Spinal cord (tissue), 10 donors: ENCODE data around the gene USPL1. TPM values are rescaled to one million over a fixed set of nuclear protein-coding genes. Genes with fewer than 3 reads are reported as not detected.

Experiments
- DNase-seq, 6 donors: peaks; one replicate each; pipeline versions ENCODE4 v3.0.0 to v3.0.0-alpha.2; 2013 to 2015; ENCODE audit warnings: low spot score in 6 of 6, low read depth in 4 of 6
- H3K27ac ChIP-seq: one replicate; pipeline ENCODE4 v1.5.1; 2013; ENCODE audit warnings: low read depth, low read length, control low read depth
- H3K27me3 ChIP-seq: one replicate; pipeline ENCODE4 v1.6.1; 2013; ENCODE audit warnings: low read length; ENCODE audit not compliant: control insufficient read depth, insufficient read depth
- H3K36me3 ChIP-seq: one replicate; pipeline ENCODE4 v1.6.1; 2013; ENCODE audit warnings: low read length; ENCODE audit not compliant: control insufficient read depth, insufficient read depth
- H3K4me1 ChIP-seq: one replicate; pipeline ENCODE4 v1.6.1; 2013; ENCODE audit warnings: low read length; ENCODE audit not compliant: control insufficient read depth, insufficient read depth
- H3K4me3 ChIP-seq: one replicate; pipeline ENCODE4 v1.5.1; 2013; ENCODE audit warnings: low read depth, low read length, control low read depth
- H3K9me3 ChIP-seq: one replicate; pipeline ENCODE4 v1.6.1; 2013; ENCODE audit warnings: low read length; ENCODE audit not compliant: control insufficient read depth, insufficient read depth
- WGBS: methylation state at CpG from one replicate; pipeline ENCODE4 v1.1.5; 2013; ENCODE audit warnings: missing lambda C conversion rate; ENCODE audit not compliant: insufficient coverage; 5-methylcytosine and 5-hydroxymethylcytosine counted together
- polyA plus RNA-seq, 2 donors: library from polyadenylated mRNA; unstranded; fragments of 120-200 nt; gene quantifications; one replicate each; pipeline ENCODE4 v1.2.1, GENCODE V29; 2013; ENCODE audit not compliant: insufficient read length in 2 of 2
- total RNA-seq, 2 donors: library from RNA; depleted of rRNA in 1 of 2; stranded (reverse); fragments of 120-200 nt in 1 of 2; fragments of >200 nt in 1 of 2; gene quantifications; one replicate each; pipeline versions ENCODE4 v1.2.3 to v1.2.4, GENCODE V29; 2013 to 2014
- donor health status: healthy.

USPL1 gene
- total and polyA plus RNA-seq, 4 donors, result 19.7 to 31.1 (median 22.5) TPM

DNA sequence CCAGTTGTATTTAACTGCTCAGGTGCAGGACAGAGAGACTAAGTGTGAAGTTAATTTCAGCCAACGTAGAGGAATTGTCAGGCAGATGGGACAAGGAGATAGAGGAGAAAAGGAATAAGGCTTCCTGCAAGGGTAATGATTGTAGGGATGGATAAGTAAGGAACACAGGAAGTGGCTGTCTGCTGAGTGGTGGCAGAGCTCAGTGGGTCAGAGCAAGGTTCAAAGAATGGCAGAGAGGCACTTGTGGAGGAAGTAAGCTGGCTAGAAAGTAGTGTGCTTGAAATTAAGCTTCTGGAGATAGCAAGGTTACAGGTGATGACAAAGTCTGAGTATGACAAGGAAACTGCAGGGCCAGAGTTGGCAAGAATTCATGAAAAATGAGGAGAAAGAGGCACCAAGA is 47.9 kb downstream of the USPL1 start:
- H3K27me3 ChIP-seq, result no peaks in the 10 kb centered on the region
- 50% methylated on average over 1 of the region's 1 CpG for WGBS
- no peak overlapping the region for H3K4me3 ChIP-seq
- no peaks in the 10 kb centered on the region for H3K4me1 ChIP-seq
- H3K36me3 ChIP-seq, result no peaks in the 10 kb centered on the region
- H3K27ac ChIP-seq, result no peak overlapping the region
- no peaks in the 10 kb centered on the region for H3K9me3 ChIP-seq
- no peak for DNase-seq

DNA sequence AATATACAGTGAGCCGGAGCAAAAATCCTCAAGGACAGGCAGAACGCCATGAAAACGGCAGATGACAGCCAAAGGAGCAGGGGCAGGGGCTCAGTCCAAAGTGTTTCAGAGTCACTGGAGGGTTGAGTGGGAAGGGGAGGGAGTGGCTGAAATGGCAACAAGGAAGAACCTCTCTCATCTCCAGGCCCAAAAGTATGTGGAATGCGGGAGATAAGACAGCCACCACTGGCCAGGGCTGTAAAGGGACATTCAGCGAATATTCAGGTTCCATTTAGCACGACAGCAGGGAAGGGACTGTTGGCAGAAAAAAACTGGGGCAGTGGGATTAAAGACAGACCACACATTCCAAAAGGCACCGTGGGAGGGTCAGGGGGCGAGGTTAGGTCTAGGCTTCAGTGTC is 48.4 kb downstream of the USPL1 start:
- 73% methylated on average over 7 of the region's 8 CpGs for WGBS
- Histone ChIP-seq H3K4me3 (no peak overlapping the region), H3K4me1 (no peaks in the 10 kb centered on the region), H3K27ac (no peak overlapping the region), H3K9me3 (no peaks in the 10 kb centered on the region), H3K36me3 (no peaks in the 10 kb centered on the region), H3K27me3 (no peaks in the 10 kb centered on the region)
- DNase-seq, result no peak

DNA sequence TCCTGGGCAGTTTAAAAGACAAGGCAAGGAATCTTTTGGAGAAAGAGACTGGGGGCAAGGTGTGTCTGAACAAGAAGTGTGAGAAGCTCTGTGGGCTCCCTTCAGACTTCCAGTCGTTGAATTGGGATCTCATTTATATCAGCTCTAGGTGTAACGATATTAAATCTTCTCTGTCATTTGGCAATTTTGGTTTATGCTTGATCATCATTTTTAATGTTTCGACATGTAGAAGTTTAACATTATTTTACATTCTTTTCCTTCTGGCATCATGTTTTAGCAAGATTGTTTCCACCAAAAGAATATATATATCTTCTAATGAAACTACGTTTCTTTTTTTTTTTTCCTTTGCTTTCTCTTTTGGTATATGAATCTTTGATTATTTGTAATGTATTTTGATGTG is 49.3 kb downstream of the USPL1 start:
- Histone ChIP-seq H3K9me3 (no peaks in the 10 kb centered on the region), H3K27ac (no peak overlapping the region), H3K4me1 (no peaks in the 10 kb centered on the region), H3K36me3 (no peaks in the 10 kb centered on the region), H3K27me3 (no peaks in the 10 kb centered on the region), H3K4me3 (no peak overlapping the region)
- no CpG with 5 or more reads among the region's 4 CpGs for WGBS
- no peak for DNase-seq

DNA sequence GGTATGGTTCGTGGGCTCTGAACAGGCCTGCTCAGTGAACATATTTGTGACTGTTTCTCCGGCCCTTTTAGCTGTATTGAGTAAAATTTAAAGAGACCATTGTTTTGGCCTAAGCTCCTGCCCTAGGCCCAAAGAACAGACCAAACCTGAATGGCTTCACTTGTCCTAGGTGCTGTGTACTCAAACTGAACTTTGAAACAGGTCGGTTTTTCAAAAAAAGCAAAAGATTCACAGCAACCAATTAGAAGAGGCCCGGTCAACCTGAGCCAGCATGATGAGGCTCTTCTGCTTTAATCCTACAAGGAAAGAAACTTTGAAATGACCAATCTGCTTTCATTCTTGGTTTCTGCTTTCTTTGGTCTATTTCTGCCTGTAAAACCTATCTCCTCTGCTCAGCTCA is 50.6 kb downstream of the USPL1 start:
- no peaks in the 10 kb centered on the region for H3K36me3 ChIP-seq
- 75% methylated on average over 2 of the region's 4 CpGs for WGBS
- no peaks in the 10 kb centered on the region for H3K4me1 ChIP-seq
- H3K27me3 ChIP-seq, result no peaks in the 10 kb centered on the region
- no peak overlapping the region for H3K27ac ChIP-seq
- no peak overlapping the region for H3K4me3 ChIP-seq
- H3K9me3 ChIP-seq, result no peaks in the 10 kb centered on the region
- DNase-seq, result no peak

DNA sequence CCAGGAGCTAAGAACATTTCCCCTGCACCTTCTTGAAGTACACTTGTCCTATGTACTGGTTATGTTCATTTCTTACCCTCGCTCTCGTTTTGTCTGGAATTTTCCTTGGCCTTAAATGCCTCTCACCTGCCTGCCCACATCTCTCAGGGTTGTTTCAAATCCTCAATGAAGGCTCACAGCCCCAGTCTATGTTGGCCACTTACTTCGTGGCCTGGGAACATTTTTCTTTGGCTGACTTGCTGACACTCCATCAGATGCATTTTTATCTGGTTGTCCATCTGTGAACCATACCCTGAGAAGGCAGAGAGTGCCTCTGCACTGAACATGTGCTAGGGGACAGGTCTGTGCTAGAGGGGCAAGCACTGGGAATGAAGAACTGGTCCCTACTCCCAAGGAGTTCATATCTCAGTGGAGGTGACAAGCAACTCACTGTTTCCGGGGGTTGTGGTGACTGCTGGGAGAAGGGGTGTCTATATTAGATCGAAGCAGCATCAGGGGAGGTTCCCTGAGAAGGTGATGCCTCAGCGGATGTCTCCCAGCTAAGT is 53.6 kb downstream of the USPL1 start:
- Histone ChIP-seq H3K9me3 (no peaks in the 10 kb centered on the region), H3K4me3 (no peak overlapping the region), H3K27ac (no peak overlapping the region), H3K36me3 (no peaks in the 10 kb centered on the region), H3K4me1 (no peaks in the 10 kb centered on the region), H3K27me3 (no peaks in the 10 kb centered on the region)
- no peak for DNase-seq
- WGBS, result 97% methylated on average over 6 of the region's 6 CpGs

DNA sequence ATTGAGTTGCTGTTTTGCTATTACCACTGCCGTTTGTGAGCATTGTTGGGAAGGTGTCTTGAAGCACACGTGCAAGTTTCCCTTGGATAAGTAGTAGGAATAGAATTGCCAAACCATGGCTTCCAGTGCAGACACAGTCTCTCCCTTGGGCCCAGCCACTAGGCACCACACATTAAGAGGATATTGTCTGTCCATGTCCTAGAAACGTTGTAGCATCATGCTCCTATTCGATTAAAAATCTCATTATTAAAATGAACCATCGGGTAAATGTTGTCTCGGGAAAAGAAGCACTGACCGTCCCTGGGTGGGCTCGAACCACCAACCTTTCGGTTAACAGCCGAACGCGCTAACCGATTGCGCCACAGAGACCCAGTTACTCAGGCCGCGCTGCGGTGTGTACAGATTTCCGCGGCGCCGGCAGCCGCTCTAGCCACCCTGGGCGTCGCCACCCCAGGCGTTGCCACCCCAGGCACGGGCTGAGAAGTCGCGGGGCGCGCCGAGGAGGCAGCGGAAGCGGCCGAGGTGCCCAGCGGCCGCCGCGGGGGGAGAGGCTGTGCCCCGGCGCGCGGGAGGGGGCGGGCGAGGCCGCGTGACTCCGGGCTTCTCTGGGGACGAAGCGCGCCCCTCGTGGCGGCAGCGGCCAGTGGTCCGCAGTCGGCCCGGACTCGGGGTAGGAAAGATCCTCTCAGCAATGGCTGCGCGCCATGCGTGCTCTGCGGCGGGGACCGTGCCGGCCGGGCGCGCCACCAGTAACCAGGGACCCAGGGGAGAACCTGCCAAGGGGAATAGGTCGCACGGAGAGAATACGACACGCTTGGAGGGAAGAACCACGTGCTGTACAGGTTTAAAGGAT is 56.2 kb downstream of the USPL1 start:
- under 1% methylated on average over 70 of the region's 72 CpGs for WGBS
- no peaks in the 10 kb centered on the region for H3K36me3 ChIP-seq
- H3K9me3 ChIP-seq, result no peaks in the 10 kb centered on the region
- no peaks in the 10 kb centered on the region for H3K4me1 ChIP-seq
- H3K4me3 ChIP-seq, result peak overlapping the region; percentile 55
- H3K27ac ChIP-seq, result peak overlapping the region; percentile 45
- peak in 5 of 6 donors; percentile 53 to 94 (median 67) for DNase-seq
- H3K27me3 ChIP-seq, result no peaks in the 10 kb centered on the region

DNA sequence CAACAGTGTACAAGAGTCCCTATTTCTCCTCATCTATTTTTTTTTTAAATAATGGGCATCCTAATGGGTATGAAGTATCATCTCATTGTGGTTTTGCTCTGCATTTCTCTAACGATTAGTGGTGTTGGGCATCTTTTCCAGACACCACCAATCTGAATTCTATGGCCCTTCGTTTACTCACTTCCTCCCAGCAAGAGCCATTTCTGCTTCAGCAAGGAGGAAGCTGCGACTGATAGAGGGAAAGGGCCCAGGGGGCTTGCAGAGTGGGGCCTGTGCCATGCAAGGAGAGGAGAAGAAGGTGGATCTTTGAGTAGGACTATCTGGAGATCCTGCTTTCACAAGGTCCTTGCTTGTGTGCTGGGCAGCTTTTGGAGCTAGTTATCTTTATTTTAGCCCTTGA is 58.0 kb downstream of the USPL1 start:
- no peaks in the 10 kb centered on the region for H3K4me1 ChIP-seq
- H3K27ac ChIP-seq, result no peak overlapping the region
- H3K4me3 ChIP-seq, result no peak overlapping the region
- no peaks in the 10 kb centered on the region for H3K36me3 ChIP-seq
- no peaks in the 10 kb centered on the region for H3K27me3 ChIP-seq
- H3K9me3 ChIP-seq, result no peaks in the 10 kb centered on the region
- WGBS, result no CpG with 5 or more reads among the region's 3 CpGs
- DNase-seq, result no peak

DNA sequence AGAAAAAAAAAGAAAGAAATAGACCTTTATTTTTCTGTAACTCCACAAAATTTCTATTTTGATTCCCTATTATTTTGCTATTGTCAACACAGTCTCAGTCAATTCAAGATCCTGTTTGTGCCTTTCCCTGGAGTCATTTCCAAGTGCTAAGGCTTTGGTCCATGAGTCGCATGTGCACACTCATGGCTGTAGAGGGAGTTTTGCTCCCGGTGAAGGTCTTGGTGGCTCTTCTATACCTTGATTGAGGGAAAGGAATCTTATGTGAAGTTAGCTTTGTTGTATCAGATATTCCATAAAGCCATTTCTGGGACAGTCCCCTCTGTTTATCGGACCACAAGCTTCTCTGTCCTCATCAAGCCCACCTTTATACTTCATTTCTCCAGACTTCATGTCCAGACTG is 59.0 kb downstream of the USPL1 start:
- Histone ChIP-seq H3K9me3 (no peaks in the 10 kb centered on the region), H3K27me3 (no peaks in the 10 kb centered on the region), H3K36me3 (no peaks in the 10 kb centered on the region), H3K27ac (no peak overlapping the region), H3K4me1 (no peaks in the 10 kb centered on the region), H3K4me3 (no peak overlapping the region)
- DNase-seq, result no peak
- WGBS, result 70% methylated on average over 2 of the region's 3 CpGs

DNA sequence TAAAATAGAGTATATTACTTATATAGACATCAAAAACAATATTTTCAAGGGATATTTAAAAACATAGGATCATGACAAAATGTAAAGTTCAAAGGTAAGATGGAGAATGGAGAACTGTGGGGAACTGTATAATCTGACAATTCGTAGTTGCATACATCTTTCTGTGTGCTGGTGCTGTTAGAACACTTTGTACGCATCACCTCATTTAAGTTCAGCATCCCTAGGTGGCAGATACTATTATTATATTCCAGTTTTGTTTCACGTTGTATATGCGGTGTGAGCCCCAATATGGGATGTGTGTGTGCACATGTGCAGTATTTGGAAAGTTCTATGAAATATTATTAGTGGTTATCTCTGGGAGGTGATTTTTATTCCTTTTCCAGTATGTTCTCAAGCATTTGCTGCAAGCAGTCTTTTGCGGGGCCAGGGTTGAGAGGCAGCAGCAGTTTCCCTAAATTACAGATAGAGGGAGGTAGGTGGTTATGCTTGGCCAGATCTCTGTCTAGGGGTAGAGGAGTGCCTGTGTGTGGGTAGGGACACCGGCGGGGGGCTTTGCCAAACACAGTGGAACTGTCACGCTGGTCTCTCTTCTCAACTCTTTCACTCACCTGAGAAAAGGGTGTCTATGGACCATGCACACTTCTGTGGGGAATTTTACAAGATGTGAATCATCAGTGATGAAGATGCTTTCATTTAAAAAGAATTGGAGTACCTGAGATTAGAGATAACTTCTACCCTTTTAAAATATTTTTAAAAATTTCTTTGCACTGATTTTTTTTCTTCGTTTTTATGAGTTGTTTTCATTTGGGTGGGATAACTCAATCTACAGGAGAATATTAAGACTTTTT is 62.0 kb downstream of the USPL1 start:
- WGBS, result 10% methylated on average over 1 of the region's 9 CpGs
- H3K27ac ChIP-seq, result no peak overlapping the region
- H3K9me3 ChIP-seq, result no peaks in the 10 kb centered on the region
- H3K27me3 ChIP-seq, result no peaks in the 10 kb centered on the region
- no peaks in the 10 kb centered on the region for H3K36me3 ChIP-seq
- DNase-seq, result peak in 2 of 6 donors; percentile 58 to 75
- H3K4me3 ChIP-seq, result no peak overlapping the region
- H3K4me1 ChIP-seq, result no peaks in the 10 kb centered on the region
